ENCODE results near the gene C6orf52.
"Not testable (repeated sequence)": the region's sequence is repeated elsewhere in the genome, so short reads cannot be mapped to it uniquely, and the experiment has no call there.

C6orf52 gene

GRCh38 chr6:10694302-10695085, at the start of gene C6orf52, which contains the start of gene PAK1IP1:
Gene C6orf52 (minus strand): TSS chr6:10694616. CDS start chr6:10687550, 7,066 bp downstream.
Gene PAK1IP1 (plus strand): TSS chr6:10694972. CDS start chr6:10694986, 14 bp downstream.
- no peak for FAIRE-seq

- no peak for FAIRE-seq
Observed at GRCh38 chr6:10743515-10743914, 49.1 kb upstream of the C6orf52 start.

GRCh38 chr6:10742251-10742650, 47.8 kb upstream of the C6orf52 start:
- no peak for FAIRE-seq

- not testable (repeated sequence) for FAIRE-seq
Observed at GRCh38 chr6:10741643-10742042, 47.2 kb upstream of the C6orf52 start.

GRCh38 chr6:10740061-10740460, 45.6 kb upstream of the C6orf52 start:
- no peak for FAIRE-seq

- FAIRE-seq, result no peak
Observed at GRCh38 chr6:10736731-10737130, 42.3 kb upstream of the C6orf52 start.

- FAIRE-seq, result no peak
Observed at GRCh38 chr6:10733863-10734262, 39.4 kb upstream of the C6orf52 start.

GRCh38 chr6:10733151-10733715, 38.8 kb upstream of the C6orf52 start:
- no peak for FAIRE-seq

- FAIRE-seq, result no peak
Observed at GRCh38 chr6:10730254-10730653, 35.8 kb upstream of the C6orf52 start.

GRCh38 chr6:10725716-10726115, 31.3 kb upstream of the C6orf52 start:
- no peak for FAIRE-seq

GRCh38 chr6:10725044-10725443, 30.6 kb upstream of the C6orf52 start:
- no peak for FAIRE-seq

- no peak for FAIRE-seq
Observed at GRCh38 chr6:10723567-10723881, 29.1 kb upstream of the C6orf52 start.

- peak; percentile 45 for FAIRE-seq
Observed at GRCh38 chr6:10722820-10723566, 28.6 kb upstream of the C6orf52 start, which contains the start of gene TMEM14C. Gene TMEM14C (plus strand): TSS chr6:10723070. CDS start chr6:10724614, 1,544 bp downstream.

- FAIRE-seq, result no peak
Observed at GRCh38 chr6:10722570-10722819, 28.1 kb upstream of the C6orf52 start.

GRCh38 chr6:10721850-10722569, 27.6 kb upstream of the C6orf52 start:
- FAIRE-seq, result no peak

- FAIRE-seq, result not testable (repeated sequence)
Observed at GRCh38 chr6:10720960-10721849, 26.8 kb upstream of the C6orf52 start.

- FAIRE-seq, result no peak
Observed at GRCh38 chr6:10720265-10720959, 26.0 kb upstream of the C6orf52 start.

GRCh38 chr6:10719964-10720264, 25.5 kb upstream of the C6orf52 start:
- no peak for FAIRE-seq

GRCh38 chr6:10719296-10719963, 25.0 kb upstream of the C6orf52 start:
- FAIRE-seq, result no peak

- FAIRE-seq, result no peak
Observed at GRCh38 chr6:10713962-10714361, 19.5 kb upstream of the C6orf52 start.

- no peak for FAIRE-seq
Observed at GRCh38 chr6:10696655-10697054, 2.2 kb upstream of the C6orf52 start.
